Kidney glomerular epithelial cell (primary cell): Measurements from ENCODE around the gene PCBD1.
"Not testable (repeated sequence)": the region's sequence is repeated elsewhere in the genome, so short reads cannot be mapped to it uniquely, and the experiment has no call there.

Experiments used
- DNase-seq: peaks from one replicate; lab custom pipeline; 2025; lab: John Stamatoyannopoulos, UW

Gene PCBD1

DNA sequence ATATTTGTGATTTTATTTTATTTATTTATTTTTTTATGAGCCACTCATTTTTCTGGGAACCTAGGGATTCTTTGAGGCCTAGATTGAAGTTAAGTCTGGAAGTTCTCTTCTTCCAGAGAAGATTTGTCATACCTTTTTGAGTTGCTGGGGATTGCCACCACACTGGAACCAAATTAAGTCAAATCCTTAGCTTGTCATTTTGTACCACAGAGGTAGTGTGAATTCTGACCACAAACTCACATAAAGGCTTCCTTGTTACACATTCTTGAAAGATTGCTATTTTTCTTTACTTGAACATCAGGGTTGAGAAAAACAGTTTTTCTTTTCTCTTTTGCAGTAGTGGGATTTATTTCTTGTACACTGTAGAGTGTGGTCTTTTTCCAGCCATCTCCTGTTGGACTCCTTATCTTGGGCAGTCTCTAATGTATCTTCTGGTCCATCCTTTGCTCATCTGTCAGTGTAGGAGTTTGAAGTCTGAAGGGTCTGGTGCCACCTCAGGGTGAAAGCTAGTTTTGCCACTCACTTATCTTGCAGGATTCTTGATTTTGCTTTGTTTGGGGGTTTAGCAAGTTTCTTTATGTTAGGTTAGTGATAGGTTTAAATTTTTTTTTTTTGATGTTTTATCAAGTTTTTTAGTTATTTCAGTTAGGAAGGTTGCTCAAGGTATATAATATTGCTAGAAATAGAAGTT, 24.8 kb downstream of the PCBD1 start:
- DNase-seq = no peak

DNA sequence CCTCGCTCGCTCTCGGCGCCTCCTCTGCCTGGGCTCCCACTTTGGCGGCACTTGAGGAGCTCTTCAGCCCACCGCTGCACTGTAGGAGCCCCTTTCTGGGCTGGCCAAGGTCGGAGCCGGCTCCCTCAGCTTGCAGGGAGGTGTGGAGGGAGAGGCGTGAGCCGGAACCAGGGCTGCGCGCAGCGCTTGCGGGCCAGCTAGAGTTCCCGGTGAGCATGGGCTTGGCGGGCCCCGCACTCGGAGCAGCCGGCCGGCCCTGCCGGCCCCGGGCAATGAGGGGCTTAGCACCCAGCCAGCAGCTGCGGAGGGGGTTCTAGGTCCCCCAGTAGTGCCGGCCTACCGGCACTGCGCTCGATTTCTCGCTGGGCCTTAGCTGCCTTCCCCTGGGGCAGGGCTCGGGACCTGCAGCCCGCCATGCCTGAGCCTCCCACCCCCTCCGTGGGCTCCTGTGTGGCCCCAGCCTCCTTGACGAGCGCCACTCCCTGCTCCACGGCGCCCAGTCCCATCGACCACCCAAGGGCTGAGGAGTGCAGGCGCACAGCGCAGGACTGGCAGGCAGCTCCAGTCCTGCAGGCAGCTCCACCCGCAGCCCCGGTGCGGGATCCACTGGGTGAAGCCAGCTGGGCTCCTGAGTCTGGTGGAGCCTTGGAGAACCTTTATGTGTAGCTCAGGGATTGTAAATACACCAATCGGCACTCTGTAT, 26.7 kb downstream of the PCBD1 start:
- DNase-seq = not testable (repeated sequence)

DNA sequence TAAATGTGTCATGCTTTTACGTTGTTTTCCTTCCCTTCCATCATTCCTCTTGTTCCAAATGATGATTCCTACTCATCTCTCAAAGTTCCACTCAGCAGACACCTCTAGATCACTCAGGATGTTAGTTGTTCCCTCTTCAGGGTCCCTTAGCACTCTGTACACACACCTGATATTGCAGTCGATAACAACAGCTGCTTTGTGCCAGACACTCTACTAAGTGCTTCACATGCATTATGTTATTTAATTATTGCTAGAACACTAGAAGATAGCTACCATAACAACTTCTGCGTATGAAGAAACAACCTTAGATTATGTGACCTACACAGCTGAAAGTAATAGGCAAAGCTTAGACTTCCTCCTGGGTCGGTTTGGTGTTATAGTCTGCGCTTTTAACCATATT, 29.6 kb downstream of the PCBD1 start:
- no peak for DNase-seq

DNA sequence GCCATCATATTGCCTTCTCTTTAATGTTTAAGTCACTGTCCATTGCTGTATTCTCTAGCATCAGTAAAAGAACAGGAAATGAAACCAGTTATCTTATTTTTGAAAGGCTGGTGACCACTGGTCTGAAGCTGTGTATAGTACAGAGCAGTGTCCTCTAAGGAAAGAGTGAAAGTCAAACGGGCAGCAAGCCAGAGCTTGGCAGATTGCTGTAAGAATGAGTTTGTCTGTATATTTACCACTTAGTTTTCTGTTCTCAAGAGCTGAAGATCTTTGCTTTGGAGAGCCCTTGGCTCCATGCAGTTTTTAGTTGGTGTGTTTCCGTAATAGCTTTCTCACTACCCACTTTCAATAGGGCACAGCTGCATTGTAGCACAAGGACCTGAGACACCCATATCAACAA, 31.9 kb downstream of the PCBD1 start:
- no peak for DNase-seq

DNA sequence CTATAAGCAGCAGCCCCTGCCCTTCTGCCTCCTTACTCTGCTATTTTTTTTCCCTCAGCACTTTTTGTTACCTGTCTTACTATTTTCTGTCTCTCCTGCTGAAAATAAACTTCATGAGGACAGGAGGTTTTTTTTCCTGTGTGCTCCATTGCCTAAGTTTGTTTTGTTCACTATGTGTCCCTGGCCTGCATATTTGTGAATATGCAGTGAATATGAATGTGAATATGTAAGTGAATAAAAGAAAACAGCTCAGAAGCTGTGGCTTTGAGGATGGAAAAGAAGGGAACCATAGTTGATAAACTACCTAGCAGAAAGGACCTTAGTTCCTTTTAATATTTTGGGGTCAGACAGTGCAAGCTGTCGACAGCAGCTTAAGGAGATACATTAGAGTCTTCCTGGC, 34.9 kb downstream of the PCBD1 start:
- no peak for DNase-seq

DNA sequence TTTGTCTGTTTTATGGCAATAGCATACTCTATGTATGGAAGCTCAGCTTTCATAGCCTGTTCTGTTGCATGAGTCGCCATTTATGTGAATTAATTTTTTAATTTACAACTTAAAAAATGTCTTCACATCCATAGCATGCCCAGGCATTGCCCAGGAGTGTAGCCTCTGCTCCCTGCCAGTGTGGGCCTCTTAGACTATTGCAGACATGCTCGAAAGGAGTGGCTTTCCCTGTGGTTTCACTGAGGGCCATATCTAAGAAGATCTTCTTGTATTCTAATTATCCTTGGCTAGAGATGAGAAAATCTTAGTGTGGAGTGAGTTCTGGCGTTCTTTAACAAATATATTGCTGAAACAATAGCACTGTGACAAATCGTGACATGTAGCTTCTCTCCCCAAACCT, 35.3 kb downstream of the PCBD1 start:
- no peak for DNase-seq

DNA sequence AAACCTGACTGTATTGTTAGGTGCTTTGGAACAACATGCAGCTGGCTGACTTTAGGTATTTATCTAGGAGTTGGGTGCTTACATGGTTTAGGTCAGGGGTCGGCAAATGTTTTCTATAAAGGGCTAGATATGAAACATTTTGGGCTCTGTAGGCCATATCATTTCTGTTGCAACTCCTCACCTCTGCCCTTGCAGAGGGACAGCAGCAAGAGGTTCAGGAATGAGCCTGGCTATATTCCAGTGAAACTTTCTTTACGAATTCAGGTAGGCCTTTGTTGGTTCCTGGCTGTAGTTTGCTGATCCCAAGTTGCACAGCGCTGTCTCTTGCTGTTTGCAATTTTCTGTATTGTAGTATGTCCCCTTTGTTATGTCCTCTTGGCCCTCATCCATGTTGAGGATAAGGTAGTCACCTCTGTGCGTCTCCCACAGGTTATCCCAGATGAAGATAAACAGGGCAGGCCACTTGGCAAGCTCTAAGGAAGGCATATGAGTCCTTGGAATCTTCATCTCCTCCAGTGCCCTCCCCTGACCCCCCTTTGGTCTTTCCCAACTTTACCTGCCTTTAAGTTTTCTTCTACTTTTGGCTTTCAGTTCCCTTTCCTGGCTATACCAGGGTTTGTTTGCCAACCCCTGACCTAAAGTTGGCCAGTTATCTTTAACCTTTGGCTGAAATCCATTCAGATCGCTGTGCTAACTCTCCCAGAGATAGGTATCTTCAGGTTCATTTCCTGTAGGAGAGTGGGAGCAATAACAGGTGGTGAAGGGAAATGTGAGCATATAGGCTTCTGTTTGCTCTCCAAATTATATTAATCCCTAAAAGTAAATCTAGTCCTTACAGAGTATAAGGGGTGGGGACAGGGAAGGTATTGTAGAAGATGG, 36.5 kb downstream of the PCBD1 start:
- DNase-seq = no peak

DNA sequence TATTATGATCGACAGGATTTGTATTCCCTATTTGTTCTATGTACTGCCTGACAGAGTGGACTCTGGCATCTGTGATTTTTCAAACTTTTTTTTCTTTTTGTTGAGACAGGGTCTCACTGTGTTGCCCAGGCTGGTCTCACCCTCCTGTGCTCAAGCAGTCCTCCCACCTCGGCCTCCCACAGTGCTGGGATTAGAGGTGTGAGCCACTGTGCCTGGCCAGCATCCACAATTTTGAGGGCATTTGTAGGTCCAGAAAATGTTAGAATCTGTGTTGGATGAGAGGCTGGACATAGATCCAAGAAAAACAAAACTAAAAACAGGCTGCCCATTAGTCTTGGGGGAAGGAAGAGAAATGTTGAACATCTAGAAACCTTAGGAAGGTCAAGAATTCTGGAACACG, 38.3 kb downstream of the PCBD1 start:
- DNase-seq = no peak

DNA sequence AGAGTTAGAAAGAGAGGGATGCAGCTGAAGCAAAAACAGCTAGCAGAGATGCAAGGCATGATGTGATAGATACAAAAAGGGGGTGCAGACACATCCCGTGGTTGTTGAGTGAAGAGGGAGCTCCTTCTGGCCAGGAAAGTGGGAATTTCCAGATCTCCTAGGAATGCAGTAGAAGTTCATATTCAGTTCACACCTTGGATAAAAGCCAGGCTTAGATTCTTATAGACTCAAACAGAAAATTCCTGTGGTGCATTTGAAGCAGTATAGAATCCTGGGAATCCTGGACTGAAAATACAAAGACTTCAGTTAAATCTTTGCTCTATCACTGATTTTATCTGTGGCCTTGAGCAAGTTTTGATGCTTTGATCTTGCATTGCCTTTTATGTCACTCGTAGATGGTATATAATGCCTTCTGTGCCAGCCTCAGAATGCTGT, 38.8 kb downstream of the PCBD1 start:
- DNase-seq = peak; percentile 71

DNA sequence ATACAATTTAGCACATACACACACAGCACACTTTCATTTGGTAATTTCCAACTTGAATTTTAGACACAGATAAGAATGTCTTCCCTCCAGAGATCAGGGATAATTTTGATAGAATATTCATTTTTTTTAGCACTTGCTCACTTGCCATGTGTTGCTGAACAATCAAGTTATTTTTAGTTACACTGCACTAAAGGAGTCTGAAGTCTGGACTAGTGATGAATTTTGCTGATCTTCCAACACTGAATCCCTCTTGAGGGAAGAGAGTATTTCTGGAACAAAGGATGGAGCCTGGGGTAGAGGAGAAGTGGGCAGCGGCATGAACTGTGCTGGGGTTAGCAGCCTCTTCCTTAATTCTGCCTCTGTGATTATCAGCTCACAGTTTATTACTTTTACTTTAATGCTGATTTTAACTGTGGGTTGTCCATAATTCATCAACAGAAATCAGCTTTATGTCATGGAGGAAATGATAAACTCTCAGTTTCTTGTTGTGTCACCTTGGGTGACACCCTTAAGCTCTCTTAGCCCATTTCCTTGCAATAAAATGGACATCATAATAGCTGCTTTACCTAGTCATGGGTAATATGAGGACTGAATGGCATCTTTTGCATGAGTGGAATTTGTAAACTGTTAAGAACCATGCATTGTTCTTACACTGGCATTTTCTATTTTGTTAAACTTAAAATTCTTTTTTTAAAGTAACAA, 40.6 kb downstream of the PCBD1 start:
- DNase-seq = no peak

DNA sequence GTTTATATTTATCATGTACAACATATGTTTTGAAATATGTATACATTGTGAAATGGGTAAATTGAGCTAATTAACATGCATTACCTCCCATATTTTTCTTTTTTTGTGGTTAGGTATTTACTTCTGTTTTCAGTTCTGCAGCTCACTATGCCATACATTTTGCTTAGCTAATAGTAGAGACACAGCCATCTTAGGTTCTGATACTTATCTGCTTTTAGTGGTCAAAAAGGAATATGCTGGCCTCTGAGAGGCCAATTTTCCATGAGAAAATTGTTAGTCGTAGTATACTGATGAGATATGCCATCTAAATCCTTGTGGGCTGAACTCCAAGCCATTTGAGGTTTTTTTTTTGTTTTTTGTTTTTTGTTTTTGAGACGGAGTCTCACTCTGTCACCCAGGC, 41.6 kb downstream of the PCBD1 start:
- DNase-seq = no peak

DNA sequence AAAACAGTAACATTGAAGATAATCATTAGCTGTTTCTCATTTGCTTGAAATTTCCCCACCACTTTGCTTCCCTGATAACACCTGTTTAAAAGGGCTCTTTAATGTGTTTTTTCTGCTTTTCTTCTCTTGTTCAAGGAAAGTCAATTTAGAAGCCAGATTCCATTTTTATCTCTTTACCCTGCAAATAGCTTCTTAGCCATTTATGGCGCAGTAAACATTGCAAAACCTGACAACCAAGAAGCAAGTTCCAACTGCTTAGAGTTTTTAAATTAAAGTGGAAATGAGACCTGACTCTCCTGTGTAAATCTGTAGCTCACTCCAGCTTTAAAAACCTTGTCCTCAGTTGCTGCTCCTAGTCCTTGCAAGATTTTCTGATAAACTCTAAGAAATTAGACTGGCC, 42.5 kb downstream of the PCBD1 start:
- no peak for DNase-seq

DNA sequence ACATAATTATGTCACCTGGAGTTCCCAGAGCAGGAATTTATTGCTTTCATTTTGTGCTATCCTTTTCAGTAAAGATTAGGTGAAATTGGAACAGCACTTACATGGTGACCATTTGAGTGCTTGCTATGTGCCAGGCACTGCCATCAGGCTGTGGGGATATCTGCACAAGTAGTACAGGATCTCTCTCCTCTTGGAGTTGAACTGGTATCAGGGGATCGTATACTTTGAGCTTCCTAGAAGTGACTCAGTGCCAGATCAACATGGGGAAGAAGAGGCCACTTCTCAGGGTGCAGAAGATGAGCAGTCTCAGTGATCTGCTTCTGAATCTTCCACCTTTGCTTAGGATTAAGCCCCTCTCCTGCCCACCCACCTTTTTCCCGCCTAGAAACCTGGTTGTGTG, 43.1 kb downstream of the PCBD1 start:
- DNase-seq = no peak

DNA sequence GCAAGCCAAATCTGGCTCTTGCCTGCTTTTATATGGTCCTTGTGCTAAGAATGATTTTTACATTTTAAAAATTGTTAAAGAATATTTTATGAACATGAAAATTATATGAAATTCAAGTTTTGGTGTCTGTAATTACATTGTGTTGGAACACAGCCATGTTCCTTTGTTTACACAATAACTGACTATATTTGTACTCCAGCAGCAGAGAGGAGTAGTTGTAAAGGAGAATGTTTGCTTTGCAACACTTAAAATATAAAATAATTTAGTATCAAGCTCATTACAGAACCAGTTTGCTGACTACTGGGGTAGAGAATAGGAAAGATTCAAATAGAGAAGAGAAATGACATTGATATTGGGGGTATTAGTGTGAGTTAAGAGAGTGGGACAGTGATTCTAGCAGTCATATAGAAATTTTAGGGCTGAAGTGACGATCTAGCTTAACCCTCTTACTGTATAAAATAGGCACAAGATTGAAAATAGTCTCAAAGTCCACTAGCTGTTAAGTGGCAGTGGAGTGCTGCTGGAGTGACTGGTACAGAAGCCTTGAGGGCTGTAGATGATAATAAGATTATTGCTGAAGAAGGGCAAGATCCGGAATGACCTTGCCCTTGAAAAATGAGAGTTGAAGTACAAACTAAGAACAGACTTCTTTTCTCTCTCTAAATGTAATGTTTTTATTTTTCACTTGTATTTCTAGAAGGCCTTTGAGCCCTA, 44.4 kb downstream of the PCBD1 start:
- no peak for DNase-seq

DNA sequence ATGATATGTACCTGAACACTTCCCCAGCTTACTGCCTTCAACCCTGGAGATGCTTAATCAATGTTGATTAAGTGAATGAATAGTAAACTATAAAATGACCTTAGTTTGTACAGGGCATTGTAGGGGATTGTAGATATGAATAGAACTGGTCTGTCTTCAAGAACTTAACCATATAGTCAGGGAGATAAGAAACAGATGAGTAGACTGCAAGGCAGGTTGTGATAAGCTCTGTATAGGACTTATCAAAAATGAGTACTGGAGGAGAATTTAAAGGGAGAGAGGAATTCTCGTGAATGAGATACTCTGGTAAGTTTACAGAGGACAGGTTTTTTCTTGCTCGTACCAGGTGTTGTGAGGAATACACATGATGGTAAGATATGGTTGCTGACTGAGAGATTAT, 45.0 kb downstream of the PCBD1 start:
- DNase-seq = no peak

DNA sequence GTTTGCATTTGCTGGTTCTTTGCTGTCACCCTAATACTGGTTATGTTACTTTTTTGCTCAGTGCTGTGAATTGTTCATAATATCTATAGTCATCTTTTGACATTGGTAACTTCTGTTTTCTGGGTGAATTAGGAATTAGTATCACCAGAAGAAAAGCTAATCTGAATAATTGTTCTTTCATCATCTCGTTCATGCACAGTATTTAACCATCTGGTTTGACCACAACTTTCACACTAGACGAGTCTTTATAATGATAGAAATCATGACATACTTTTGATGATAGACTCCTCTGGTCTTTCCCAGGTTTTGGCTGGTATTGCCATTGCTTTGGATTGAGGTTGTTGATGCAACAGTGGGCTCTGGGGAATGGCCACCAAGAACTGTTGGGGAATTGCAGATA, 47.5 kb downstream of the PCBD1 start:
- DNase-seq = no peak

DNA sequence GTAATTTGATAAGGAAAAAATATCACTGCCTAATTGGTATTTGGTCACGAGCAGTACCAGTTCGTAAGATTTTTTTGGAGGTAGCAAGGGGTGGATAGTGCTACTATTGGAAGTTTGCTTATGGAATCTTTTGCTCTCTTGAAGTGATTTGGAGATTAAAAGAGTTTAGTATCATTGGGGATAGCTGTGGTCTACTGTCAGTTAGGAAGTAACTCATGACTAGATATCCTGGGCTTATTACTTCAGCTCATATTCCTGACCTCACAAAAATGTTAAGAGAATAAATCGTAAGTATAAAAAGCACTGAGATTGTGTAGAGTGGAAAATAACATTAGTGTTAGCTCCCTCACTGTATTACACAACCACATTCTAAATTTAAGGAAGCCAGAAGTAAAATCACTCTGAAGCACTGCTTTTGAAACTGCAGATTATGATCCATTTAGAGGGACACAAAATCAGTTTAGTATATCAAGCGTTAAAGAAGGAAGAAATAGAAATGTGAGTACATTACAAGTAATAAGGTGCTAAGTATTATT, 50.0 kb downstream of the PCBD1 start:
- no peak for DNase-seq

DNA sequence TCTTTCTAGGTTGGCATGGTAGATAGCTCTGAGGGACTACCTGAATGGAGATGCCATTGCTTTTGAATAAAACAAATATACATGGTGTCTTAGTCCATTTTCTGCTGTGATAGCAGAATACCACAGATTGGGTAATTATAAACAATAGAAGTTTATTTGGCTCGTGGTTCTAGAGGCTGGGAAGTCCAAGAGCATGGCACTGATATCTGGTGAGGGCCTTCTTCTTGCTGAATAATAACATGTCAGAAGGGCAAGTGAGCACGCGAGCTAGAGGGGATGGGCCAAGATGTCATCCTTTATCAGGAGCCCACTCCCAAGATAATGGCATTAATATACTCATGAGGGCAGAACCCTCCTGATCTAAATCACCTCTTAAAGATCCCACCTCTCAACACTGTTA, 50.7 kb downstream of the PCBD1 start:
- no peak for DNase-seq

DNA sequence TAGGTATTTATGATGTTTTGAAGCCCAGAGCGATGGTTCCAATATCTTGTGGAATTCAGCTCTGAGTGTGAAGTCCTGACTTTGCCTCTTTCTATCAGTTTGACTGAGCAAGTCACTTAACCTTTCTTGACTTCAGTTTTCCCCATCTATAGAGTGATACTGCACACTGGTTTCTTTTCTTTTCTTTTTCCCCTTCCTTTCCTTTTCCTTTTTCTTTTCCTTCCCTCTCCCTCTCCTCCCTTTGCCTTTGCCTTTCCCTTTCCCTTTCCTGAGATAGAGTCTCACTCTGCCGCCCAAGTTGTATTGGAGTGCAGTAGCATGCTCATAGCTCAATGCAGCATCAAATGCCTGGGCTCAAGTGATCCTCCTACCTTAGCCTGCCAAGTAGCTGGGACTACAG, 52.0 kb downstream of the PCBD1 start:
- DNase-seq = no peak

DNA sequence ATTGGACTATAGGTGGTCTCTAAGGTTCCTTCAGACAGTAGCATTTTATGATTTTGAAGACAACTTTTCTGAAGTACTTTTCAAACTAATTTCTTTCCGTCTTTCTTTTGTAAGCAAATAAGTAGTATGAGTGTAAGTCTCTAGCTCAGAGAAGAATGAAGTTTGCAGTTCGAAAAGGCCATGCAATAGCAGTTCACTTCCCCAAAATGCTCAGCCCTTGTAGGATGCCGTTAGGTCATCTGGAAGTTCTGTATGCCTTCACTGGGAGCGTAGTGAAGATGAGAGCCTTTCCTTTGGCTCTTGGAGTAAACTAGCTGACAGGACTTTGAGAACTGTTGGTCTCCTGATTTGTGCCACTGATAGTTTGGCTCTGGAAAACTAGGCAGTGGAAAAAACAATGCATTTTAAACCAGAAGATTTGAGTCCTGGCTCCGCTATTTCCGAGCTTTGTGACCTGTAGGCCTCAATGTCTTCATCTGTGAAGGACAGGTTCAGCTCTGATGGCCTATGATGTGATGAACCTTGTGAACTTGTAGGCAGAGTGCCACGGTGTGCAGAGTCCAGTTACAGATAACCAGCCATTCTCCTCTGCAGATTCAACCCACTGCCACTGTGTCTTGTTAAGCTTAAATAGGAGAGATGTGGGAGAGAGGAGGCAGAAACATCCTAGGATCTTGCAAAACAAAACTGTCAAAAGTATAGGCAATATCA, 53.8 kb downstream of the PCBD1 start:
- DNase-seq = no peak

DNA sequence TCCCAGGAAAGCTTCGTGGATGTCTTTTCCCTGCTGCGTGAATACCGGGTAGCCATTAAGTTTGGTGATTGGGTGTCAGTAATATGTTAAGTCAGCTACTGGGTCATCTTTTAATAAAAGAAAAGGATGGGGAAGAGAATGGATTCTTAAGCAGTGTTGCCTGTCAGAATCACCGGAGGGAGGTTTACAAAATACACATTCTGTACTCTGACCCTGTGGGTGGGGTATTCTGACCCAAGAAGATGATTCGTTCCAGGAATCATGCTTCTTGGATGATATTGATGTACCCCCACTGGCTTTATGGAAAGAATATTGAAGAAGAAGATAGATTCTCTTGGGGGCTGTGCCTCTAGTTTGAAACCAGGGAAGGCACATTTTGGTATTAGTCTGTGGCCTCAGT, 54.3 kb downstream of the PCBD1 start:
- no peak for DNase-seq
